Left renal pelvis (tissue), 4 donors: ENCODE data around the gene SHISA7. TPM values are rescaled to one million over a fixed set of nuclear protein-coding genes. Genes with fewer than 3 reads are reported as not detected.

Experiments
- DNase-seq, 4 donors: peaks; one replicate each; pipeline ENCODE4 v3.0.0-alpha.2; 2013; ENCODE audit warnings: low read depth in 4 of 4, low spot score in 3 of 4
- polyA plus RNA-seq, 4 donors: library from polyadenylated mRNA; unstranded; fragments of 120-200 nt; gene quantifications; one replicate each; pipeline ENCODE4 v1.2.1, GENCODE V29; 2013; ENCODE audit not compliant: insufficient read length in 4 of 4

The SHISA7 gene
- polyA plus RNA-seq = under 1 TPM; 0.13 to 0.33 (median 0.22) TPM

- DNase-seq = no peak
Measured at GRCh38 chr19:55443045-55443823, at the start of gene SHISA7. Gene SHISA7, minus strand, starts transcription at chr19:55443300. Its CDS starts 437 bp downstream, at chr19:55442863.

GRCh38 chr19:55492362-55492944 is 49.4 kb upstream of the SHISA7 start:
- no peak for DNase-seq

DNA sequence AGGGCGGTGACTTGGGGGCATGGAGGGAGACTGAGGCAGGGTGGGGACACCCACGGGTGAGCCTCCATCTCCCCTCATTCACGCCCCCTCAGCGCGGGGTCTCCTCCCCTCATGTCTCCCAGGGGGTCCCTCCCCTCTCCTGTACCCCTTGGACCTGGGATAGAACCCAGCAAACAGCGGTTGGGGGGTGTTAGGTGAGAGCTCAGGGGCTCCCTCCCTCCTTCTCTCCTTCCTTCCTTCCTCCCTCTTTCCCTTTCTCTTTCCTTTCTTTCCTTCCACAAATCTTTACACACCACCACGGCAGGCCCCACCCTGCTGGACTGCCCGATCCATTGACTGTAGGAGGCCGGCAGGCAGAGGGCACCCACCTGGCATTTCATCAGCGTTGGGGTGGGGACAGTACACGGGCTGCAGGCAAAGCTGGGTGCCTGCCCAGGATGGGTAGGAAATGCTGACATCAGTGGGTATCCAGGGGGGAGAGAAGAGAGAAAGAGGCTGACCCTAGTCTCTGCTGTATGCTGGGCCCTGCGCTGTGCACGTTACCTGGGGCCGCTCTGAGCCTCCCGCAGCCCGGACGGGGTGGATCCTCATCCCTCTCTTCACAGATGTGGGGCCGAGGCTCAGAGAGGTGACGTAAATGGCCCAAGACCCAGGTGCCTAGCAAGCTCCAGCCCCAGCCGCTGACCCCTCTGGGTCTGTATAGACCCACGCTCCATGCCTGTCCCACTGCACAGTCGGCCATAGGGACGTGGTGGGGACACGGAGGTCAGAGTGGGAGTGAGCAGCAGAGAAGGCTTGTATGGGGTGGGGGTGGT is 48.7 kb upstream of the SHISA7 start:
- DNase-seq = no peak

GRCh38 chr19:55490478-55491432 is 47.7 kb upstream of the SHISA7 start:
- no peak for DNase-seq

DNA sequence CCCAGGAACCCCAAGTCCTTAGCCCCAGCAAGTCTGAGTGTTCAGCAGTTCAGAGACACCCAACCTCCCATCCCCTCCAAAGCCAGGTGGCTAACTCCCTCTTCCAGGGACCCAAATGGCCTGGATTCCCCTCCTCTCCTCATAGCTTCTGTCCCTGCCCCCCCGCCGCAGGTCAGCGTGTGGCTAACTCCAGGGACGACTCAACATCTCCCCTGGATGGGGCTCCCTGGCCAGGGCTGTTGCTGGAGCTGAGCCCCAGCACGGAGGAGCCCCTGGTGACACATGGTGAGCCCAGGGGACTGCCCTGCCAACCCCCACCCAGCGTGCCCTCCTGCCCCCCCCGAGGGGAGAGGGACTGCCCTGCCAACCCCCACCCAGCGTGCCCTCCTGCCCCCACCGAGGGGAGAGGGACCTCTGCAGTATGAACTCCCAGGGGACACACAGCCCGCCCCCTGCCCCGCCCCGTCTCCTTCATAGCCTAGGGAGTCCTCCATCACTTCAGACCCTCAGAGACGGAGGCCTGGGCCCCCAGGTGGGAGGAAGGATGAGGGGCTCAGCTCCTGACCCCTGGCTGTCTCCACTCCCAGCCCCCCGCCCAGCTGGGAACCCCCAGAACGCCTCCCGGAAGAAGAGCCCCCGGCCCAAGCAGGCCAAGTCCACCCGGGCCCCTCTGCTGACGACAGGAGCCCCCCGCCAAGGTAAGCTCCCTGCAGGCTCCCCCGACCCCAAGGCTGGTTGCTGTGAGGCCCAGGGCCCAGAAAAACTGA is 46.8 kb upstream of the SHISA7 start:
- DNase-seq = no peak

DNA sequence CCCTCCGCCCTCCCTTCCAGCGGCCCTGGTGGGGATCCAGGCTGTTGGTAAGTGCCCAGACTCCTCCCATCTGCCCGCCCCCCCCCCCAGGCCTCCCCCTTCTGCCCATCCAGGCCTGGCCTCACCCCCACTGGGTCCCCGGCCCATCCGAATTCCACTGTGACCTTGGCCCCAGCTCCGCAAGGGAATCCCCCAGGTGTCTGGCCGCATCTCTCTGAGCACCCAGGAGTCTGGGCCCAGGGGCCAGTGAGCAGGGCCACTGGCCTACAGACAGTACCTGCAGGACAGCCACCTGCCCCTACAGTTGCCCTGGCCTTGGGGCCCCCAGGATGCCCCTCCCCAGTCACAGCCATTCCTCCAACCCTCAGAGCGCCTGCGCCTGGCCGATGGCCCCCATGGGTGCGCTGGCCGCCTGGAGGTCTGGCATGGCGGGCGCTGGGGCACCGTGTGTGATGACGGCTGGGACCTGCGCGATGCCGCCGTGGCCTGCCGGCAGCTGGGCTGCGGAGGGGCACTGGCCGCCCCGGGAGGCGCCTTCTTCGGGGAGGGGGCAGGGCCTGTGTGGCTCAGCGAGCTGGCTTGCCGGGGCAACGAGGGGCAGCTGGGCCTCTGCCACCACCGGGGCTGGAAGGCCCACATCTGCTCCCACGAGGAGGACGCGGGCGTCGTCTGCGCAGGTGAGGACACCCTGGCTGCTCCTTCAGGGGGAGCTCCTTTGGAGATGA is 46.0 kb upstream of the SHISA7 start:
- DNase-seq = no peak

DNA sequence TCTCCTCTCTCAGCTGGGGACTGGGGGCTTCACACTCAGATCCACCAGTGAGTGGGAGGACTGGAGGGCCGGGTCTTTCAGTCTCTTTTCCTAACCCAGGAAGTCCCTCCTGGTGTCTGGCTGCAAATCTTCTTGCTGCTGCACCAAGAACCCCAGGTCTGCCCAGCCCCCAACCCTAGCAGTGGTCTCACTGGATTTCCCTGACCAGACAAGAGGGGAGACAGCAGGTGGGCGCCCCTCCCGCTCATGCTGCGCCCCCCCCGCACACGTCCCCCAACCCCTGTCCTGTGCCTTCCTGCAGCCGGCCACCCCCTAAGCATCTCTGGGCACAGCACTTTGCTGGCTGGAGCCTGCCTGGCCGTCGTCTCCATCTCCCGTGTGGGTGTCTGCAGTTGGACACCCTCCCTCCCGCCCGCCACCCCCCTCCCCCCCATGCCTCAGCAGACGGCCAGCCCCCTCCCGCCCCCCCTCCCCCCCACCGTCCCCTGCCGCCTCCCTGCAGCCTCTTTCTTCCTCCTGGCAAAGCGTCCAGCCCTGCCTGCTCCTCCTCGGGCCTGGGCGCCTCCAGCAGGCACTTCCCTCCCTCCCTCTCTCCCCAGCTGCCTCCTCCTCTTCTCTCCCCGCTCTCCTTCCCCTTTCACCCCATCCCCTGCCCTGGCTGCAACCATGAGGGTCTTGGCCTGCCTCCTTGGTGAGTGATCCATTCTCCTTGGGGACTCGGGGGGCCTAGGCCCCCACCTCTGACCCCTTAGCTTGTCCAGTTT is 45.0 kb upstream of the SHISA7 start, which contains the start of gene SSC5D:
SSC5D (plus strand) TSS at position 513 of the 764 bp plus-strand sequence; CDS start at position 667, 154 bp downstream.
- DNase-seq = no peak

DNA sequence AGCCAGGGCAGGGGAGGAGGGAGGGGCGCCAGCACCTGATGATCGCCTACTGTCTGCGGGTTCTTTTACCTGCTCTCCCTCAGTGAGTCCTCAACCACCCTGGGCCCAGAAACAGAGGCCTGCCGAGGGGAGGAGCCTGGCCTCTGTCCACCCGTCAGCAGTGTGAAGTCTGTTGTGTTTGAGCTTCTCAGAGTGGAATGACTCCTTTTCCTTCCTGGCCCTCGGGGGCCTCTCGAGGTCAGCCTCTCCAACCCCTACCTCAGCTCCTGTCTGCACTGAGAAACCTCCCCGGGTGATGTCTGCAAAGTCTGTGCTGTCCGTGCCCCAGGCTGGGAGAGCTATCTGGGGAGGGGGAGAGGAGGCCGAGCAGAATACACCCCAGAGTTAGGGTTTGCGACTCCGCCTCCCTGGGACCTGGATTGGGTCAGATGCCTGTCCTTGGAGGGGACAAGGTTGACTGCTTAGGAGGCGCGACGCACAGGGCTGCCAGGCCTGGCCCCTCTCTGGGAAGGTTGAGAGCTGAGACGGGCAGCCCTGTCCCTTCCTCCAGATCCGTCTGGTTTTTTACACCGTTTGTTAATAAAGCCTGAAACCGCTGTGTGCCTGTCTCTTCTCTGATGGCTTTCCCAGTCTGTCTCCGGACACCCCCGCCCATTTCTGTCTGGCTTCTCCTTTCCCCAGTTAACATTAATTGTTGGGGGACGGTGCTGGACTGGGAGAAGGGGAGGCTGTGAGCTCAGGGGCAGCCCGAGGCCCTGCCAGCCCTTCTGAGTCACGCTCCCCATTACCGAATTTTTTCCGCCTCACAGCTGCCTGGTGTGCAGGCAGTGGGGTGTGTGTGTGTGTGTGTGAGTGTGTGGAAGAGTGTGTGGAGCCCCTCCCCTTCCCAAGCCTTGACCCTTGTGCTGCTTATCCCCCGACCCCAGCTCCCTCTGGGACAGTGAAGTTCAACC is 44.1 kb upstream of the SHISA7 start:
- DNase-seq = no peak

DNA sequence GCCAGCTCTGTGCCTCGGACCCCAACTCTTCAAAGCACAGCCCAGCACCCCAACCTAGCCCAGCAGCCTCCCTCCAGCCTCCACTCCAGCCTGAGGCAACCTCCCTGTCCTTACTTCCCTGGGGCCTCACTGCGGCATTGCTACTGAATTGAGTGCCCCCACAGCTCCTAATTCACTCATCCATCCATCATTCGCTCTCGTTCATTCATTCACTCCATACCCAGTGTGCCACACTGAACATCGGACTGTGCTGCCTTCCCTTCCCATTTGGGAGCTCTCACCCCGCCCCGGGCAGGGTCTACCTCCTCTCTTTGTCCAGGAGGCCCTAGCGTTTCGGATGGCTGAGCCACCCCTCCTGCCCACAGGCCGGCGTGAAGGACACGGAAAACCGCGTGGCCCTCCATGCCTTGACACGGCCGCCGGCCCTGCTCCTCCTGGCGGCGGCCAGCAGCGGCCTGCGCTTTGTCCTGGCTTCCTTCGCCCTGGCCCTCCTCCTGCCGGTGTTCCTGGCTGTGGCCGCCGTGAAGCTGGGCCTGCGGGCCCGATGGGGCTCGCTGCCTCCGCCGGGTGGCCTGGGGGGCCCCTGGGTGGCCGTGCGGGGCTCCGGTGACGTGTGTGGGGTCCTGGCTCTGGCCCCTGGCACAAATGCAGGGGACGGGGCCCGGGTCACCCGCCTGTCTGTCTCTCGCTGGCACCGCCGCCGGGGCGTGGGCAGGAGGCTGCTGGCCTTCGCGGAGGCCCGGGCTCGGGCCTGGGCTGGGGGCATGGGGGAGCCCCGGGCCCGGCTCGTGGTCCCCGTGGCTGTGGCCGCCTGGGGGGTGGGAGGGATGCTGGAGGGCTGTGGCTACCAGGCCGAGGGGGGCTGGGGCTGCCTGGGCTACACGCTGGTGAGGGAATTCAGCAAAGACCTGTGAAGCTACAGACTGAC is 43.2 kb upstream of the SHISA7 start:
- no peak for DNase-seq

- no peak for DNase-seq
Measured at GRCh38 chr19:55485439-55486011, 42.4 kb upstream of the SHISA7 start.

DNA sequence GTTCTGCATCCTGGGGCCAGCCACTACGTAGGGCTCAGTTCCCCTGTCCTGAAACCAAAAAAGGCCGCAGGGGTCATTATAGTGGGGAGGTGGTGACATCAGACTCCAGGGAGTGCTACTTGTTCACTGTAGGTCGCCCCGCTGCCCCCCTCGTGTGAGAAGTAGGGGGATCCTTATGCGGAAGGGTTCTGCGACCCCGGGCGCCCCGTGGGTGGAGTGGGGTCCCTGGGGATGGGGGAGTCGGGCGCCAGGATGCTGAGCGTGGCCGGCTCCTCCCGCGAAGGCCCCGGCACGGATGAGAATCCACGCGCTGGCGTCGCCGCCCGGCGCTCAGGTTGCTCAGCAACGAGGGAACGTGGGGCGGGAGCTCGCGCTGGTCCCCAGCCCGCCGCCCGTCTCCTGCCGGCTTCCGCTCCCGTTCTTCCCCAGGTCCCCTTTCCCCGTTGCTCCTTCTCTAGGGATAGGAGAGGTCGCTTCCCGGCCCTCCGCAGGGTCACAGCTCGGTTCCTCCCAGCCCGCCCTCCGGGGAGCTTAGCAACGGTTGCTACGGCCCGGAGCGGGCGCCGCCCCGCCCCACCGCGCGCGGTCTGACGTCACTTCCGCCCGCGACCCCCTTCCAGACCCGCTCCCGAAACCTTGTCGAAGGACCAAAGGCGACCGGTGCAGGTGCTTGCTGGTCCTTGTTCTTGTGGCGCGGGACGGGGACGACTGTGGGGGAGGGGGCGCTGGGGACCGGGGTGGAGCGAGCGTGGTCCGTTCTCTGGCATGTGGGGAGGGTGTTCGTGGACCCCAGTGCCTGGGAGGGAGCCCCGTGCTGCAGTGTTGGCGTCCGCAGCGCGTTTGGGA is 41.7 kb upstream of the SHISA7 start, which contains the start of gene NAT14:
NAT14 (plus strand) TSS at position 596 of the 846 bp plus-strand sequence. CDS start 521 bp downstream, outside the sequence.
- no peak for DNase-seq

GRCh38 chr19:55483706-55484592 is 40.8 kb upstream of the SHISA7 start:
- no peak for DNase-seq

GRCh38 chr19:55482967-55483705 is 40.0 kb upstream of the SHISA7 start:
- no peak for DNase-seq
